D721Med (cell line): ENCODE data around the gene BTN3A1.
"Not testable (repeated sequence)": the region's sequence is repeated elsewhere in the genome, so short reads cannot be mapped to it uniquely, and the experiment has no call there.

Experiments used
- DNase-seq: peaks from one replicate; pipeline ENCODE4 v3.0.0; 2011; ENCODE audit warnings: low spot score; ENCODE audit not compliant: insufficient read length
- FAIRE-seq: peaks from 2 replicates; lab custom pipeline; 2011; peaks lifted over from hg19 to GRCh38; lab: Jason Lieb, UNC
- TF ChIP-seq, protein P1 (sequence below): IDR thresholded peaks from 2 replicates; pipeline ENCODE4 v1.5.1; 2012; ENCODE audit warnings: mild to moderate bottlenecking, control low read depth; ENCODE audit not compliant: insufficient read depth; ENCODE audit errors: missing control alignments

The BTN3A1 gene

DNA sequence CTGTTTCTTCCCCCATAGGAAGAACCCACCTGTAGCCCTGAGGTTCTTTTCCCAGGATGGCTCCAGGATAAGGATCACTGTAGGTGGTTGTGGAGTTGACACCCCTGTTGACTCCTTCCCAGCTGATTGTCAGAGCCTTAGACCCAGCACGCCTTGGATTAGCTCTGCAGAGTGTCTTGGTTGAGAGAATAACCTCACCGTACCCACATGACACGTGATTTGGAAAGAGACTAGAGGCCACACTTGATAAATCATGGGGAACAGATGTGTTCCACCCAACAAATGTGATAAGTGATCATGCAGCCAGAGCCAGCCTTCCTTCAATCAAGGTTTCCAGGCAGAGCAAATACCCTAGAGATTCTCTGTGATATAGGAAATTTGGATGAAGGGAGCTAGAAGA, 12.2 kb downstream of the BTN3A1 start:
- no peak for FAIRE-seq
- TF ChIP-seq, protein P1, sequence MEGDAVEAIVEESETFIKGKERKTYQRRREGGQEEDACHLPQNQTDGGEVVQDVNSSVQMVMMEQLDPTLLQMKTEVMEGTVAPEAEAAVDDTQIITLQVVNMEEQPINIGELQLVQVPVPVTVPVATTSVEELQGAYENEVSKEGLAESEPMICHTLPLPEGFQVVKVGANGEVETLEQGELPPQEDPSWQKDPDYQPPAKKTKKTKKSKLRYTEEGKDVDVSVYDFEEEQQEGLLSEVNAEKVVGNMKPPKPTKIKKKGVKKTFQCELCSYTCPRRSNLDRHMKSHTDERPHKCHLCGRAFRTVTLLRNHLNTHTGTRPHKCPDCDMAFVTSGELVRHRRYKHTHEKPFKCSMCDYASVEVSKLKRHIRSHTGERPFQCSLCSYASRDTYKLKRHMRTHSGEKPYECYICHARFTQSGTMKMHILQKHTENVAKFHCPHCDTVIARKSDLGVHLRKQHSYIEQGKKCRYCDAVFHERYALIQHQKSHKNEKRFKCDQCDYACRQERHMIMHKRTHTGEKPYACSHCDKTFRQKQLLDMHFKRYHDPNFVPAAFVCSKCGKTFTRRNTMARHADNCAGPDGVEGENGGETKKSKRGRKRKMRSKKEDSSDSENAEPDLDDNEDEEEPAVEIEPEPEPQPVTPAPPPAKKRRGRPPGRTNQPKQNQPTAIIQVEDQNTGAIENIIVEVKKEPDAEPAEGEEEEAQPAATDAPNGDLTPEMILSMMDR = no peak

DNA sequence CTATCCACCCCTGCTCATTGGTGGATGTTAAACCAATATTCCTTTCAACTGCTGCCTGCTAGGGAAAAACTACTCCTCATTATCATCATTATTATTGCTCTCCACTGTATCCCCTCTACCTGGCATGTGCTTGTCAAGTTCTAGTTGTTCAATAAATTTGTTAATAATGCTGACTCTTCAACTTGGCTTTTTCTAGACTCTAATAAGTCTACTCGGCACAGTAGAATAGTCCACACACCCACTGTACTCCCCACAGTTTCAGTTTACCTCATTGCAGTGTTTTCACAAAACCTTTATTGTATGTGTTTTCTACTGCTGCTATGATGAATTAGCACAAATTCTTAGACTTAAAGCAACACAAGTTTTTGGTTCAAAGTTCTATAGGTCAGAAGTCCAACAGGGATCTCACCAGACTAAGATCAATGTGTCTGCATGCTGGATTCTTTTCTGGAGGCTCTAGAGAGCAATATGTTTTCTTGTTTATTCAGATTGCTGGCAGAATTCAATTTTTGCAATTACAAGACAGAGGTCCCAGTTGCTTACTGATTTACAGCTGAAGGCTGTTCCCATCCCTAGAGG, 13.1 kb downstream of the BTN3A1 start:
- DNase-seq = no peak
- TF ChIP-seq, protein P1 = no peak
- no peak for FAIRE-seq

More for the DNA sequence above, 12.2 kb downstream of the BTN3A1 start:
- DNase-seq = no peak

DNA sequence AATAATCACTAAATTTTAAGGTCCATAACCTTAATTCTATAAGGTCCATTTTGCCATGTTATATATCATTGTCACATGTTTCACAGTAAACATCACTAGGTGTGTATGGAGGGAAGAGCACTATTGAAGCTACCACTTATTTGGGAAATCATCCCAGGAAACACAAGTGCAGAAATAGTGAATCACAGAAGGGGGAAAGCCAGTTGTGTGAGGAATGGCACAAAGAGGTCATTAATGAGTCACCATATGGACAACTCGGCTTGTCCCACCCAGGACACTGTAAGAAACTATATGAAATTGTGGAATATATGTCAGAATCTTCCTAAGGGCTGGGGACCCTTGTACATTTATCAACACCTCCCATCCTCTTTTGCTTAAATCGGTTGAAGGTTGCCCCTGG, 13.7 kb downstream of the BTN3A1 start:
- DNase-seq (no peak), FAIRE-seq (no peak)
- TF ChIP-seq, protein P1 = no peak

DNA sequence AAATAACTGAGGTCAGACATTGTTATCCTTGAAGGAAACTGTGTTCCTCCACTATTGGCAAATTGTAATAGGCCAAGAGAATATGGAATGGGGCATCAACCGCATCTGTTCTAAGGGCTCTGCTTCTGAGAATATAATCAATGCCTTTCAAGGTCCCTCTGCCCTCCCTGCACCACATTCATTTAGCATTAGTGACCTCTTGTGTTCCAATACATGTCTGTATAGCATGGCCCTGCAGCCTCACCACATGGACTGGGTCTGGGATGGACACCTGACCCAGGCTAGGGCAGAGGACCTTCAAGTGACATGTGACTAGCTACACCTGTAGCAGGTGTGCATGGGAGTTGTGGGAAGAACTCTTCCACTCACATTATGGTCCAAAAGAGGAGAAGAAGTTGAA, 14.2 kb downstream of the BTN3A1 start:
- TF ChIP-seq, protein P1 = no peak
- no peak for FAIRE-seq
- no peak for DNase-seq

DNA sequence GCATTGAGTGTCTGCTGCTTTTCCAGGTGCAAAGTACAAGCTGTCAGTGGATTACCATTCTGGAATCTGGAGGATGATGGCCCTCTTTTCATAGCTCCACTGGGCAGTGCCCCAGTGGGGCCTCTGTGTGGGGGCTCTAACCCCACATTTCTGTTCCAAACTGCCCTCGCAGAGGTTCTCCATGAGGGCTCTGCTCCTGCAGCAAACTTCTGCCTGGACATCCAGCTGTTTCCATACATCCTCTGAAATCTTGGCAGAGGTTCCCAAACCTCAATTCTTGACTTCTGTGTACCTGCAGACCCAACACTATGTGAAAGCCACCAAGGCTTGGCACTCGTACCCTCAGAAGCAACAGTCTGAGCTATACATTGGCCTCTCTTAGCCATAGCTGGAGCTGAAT, 16.0 kb downstream of the BTN3A1 start:
- not testable (repeated sequence) for FAIRE-seq, DNase-seq

DNA sequence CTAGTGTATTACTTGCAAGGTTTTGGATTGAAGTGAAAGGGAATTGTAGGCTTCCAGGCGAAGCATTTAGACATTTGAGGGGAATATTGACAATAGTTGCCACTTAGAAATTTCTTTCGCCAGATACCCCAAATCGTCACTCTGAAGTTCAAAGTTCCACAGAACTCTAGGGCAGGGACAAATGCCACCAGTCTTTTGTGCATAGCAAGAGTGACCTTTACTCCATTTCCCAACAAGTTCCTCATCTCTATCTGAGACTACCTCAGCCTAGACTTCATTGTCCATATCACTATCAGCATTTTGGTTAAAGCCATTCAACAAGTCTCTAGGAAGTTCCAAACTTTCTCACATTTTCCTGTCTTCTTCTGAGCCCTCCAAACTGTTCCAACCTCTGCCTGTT, 16.7 kb downstream of the BTN3A1 start:
- not testable (repeated sequence) for FAIRE-seq, DNase-seq

DNA sequence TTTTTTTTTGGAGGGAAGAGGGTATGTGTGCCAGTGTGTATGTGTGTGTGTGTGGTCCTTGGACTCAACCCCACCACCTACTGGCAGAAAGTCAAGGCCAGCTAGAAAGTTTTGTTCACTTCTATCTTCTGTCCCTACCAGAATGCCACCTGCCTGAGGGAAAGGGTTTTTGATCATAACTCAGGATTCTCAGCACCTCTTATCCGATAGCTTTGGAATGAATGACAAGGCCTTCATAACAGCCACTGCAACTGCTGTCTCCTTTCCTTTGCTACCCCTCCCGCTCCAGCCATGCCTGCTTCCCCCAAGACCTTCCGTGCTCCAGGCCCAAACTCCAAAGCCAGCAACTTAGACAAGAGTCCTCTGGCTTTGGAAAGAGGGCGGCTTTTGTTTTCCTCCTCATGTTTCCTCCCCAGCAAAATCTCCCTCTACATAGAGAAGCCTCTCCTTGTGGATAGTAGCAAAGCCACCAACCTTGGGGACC, 18.7 kb downstream of the BTN3A1 start:
- no peak for FAIRE-seq
- TF ChIP-seq, protein P1 = peak; percentile 38
- DNase-seq = no peak

DNA sequence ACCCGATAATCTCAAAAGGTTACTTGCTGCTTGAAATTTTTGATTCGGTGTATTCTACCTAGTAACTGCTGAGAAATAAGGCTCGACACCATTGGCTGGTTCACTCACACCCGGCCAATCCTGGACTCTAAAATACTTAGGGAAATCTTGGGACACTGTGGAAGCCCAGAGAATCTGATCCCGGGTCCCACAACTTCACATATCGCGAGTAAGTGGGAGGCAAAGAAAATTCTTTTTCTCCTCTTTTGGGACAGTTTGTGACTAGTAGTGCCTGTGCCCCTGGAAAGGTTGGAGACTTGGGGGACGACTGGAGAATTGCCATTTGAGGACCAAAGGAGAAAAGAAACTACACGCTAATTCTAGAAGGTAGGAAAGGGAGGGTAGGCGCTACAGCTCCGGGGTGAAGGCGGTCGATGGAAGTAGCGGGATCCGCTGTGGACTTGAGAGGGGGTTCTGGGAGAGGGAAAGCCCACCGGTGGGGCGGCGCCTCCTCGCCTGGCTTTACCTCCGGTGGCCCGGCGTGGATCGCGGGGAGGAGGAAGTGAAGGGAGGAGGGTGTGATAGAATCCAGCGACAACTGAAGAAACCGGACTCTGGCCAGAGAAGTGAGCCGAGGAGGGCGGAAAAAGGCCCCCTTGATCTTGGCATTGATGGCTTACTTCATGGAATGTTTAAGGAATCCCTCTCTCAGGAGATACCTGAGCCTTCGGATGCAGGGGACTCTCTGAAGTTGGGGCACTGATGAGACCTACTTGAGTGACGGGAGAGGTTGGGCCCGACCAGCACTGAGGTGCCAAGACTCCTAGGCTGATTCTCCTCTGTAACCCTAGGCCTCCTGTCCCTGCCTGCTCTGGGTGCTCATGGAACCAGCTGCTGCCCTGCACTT, 19.4 kb downstream of the BTN3A1 start:
- TF ChIP-seq, protein P1 = no peak
- peak; percentile 87 for DNase-seq
- no peak for FAIRE-seq
